GM23338 (cell line): Measurements from ENCODE around the gene USP3. TPM values are rescaled to one million over a fixed set of nuclear protein-coding genes. Genes with fewer than 3 reads are reported as not detected.

ENCODE experiments used
- ATAC-seq: fragments of 200-7000 bp; cut with Tn5 transposase; 3 replicates; pipeline ENCODE4 v1.9.1; 2020
- DNase-seq: peaks from one replicate; pipeline ENCODE4 v3.0.0-alpha.2; 2015; ENCODE audit warnings: low spot score
- H2AFZ ChIP-seq: fragments of 200-600 bp; sonication (generic); 2 replicates; pipeline ENCODE4 v1.8.0; 2016; ENCODE audit warnings: antibody characterized with exemption, mild to moderate bottlenecking, moderate library complexity
- H3F3A ChIP-seq: fragments of 200-600 bp; sonication (generic); replicated peaks from 2 replicates; pipeline ENCODE4 v1.8.0; 2017; ENCODE audit warnings: antibody characterized with exemption, mixed run types, low read depth
- H3K27ac ChIP-seq: fragments of 200-600 bp; sonication (generic); 2 replicates; pipeline ENCODE4 v1.6.1; 2016; ENCODE audit warnings: low read depth
- H3K27me3 ChIP-seq: fragments of 200-600 bp; sonication (generic); 2 replicates; pipeline ENCODE4 v1.8.0; 2016; ENCODE audit warnings: mild to moderate bottlenecking, mixed run types, moderate library complexity; ENCODE audit not compliant: insufficient read depth
- H3K36me3 ChIP-seq: fragments of 200-600 bp; sonication (generic); 2 replicates; pipeline ENCODE4 v1.8.0; 2016; ENCODE audit warnings: mild to moderate bottlenecking; ENCODE audit not compliant: insufficient read depth
- H3K4me1 ChIP-seq: fragments of 200-600 bp; sonication (generic); 2 replicates; pipeline ENCODE4 v1.8.0; 2016; ENCODE audit warnings: mild to moderate bottlenecking, moderate library complexity; ENCODE audit not compliant: insufficient read depth
- H3K4me2 ChIP-seq: fragments of 200-600 bp; sonication (generic); 2 replicates; pipeline ENCODE4 v1.7.1; 2017; ENCODE audit warnings: mixed run types
- H3K4me3 ChIP-seq: fragments of 200-600 bp; sonication (generic); 2 replicates; pipeline ENCODE4 v1.6.1; 2016; ENCODE audit warnings: mixed run types
- H3K79me2 ChIP-seq: fragments of 200-600 bp; sonication (generic); replicated peaks from 2 replicates; pipeline ENCODE4 v1.8.0; 2017; ENCODE audit warnings: mild to moderate bottlenecking; ENCODE audit not compliant: insufficient read depth
- H3K9me2 ChIP-seq: fragments of 200-600 bp; sonication (generic); 2 replicates; pipeline ENCODE4 v1.8.0; 2017; ENCODE audit not compliant: insufficient read depth
- H4K20me1 ChIP-seq: fragments of 200-600 bp; sonication (generic); replicated peaks from 2 replicates; pipeline ENCODE4 v1.8.0; 2017; ENCODE audit warnings: mild to moderate bottlenecking; ENCODE audit not compliant: insufficient read depth
- H3K27ac Mint-ChIP-seq: 2 replicates; pipeline ENCODE4 v1.8.0; 2020; ENCODE audit warnings: inconsistent platforms, mild to moderate bottlenecking, moderate library complexity, mixed read lengths
- H3K27me3 Mint-ChIP-seq: 3 replicates; pipeline ENCODE4 v1.8.0; 2022; ENCODE audit warnings: low read depth, mild to moderate bottlenecking, moderate library complexity, mixed read lengths, inconsistent platforms; ENCODE audit not compliant: insufficient read depth, poor library complexity
- H3K36me3 Mint-ChIP-seq: 3 replicates; pipeline ENCODE4 v1.8.0; 2021; ENCODE audit warnings: low read depth, mild to moderate bottlenecking, inconsistent platforms, moderate library complexity, mixed read lengths
- H3K4me1 Mint-ChIP-seq: 3 replicates; pipeline ENCODE4 v1.8.0; 2020; ENCODE audit warnings: mild to moderate bottlenecking, inconsistent platforms, mixed read lengths
- H3K4me3 Mint-ChIP-seq: 3 replicates; pipeline ENCODE4 v1.8.0; 2021; ENCODE audit warnings: moderate library complexity, mild to moderate bottlenecking, inconsistent platforms, mixed read lengths
- H3K9me3 Mint-ChIP-seq: 3 replicates; pipeline ENCODE4 v1.8.0; 2020; ENCODE audit warnings: moderate library complexity, mild to moderate bottlenecking, inconsistent platforms, mixed read lengths
- CREB1 ChIP-seq: fragments of 250-450 bp; sonication (Bioruptor Pico); IDR thresholded peaks from 2 replicates; pipeline ENCODE4 v1.5.0; 2020; ENCODE audit warnings: low read depth, mild to moderate bottlenecking, moderate library complexity
- ETS1 ChIP-seq: IDR thresholded peaks from 2 replicates; pipeline ENCODE4 v1.6.1; 2016; ENCODE audit warnings: antibody characterized with exemption
- EZH2 ChIP-seq: fragments of 200-600 bp; sonication (generic); IDR thresholded peaks from one replicate; pipeline ENCODE4 v1.8.0; 2017; ENCODE audit warnings: antibody characterized with exemption, mild to moderate bottlenecking, low read depth; ENCODE audit not compliant: unreplicated experiment
- EZH2phosphoT487 ChIP-seq: fragments of 200-600 bp; sonication (generic); IDR thresholded peaks from one replicate; pipeline ENCODE4 v1.8.1; 2018; ENCODE audit warnings: antibody characterized with exemption; ENCODE audit not compliant: unreplicated experiment
- JUNB ChIP-seq: IDR thresholded peaks from one replicate; pipeline ENCODE4 v1.6.1; 2016; ENCODE audit warnings: antibody characterized with exemption; ENCODE audit not compliant: unreplicated experiment
- NANOG ChIP-seq: IDR thresholded peaks from 2 replicates; pipeline ENCODE4 v1.6.1; 2016; ENCODE audit warnings: antibody characterized with exemption, borderline replicate concordance
- POLR2AphosphoS5 ChIP-seq: IDR thresholded peaks from 2 replicates; pipeline ENCODE4 v1.6.1; 2016; ENCODE audit warnings: antibody characterized with exemption, low read depth
- STAT1 ChIP-seq: IDR thresholded peaks from one replicate; pipeline ENCODE4 v1.6.1; 2016; ENCODE audit warnings: antibody characterized with exemption; ENCODE audit not compliant: unreplicated experiment
- ZNF114 ChIP-seq: fragments of 250-450 bp; sonication (Bioruptor Pico); IDR thresholded peaks from 2 replicates; pipeline ENCODE4 v1.5.0; 2020; ENCODE audit warnings: mild to moderate bottlenecking, moderate library complexity
- ZNF331 ChIP-seq: fragments of 250-450 bp; sonication (Bioruptor Pico); IDR thresholded peaks from 2 replicates; pipeline ENCODE4 v1.5.0; 2020; ENCODE audit warnings: low read depth, mild to moderate bottlenecking, moderate library complexity
- polyA plus RNA-seq: library from polyadenylated mRNA; unstranded; fragments of >200 nt; fragmentation: Nextera tagmentation; extraction: Ambion mirVana; gene quantifications from 2 replicates; pipeline ENCODE4 v1.2.1, GENCODE V29; 2016
- total RNA-seq: library from RNA; depleted of rRNA; stranded (reverse); fragments of >200 nt; shearing (Covaris generic); gene quantifications from 2 replicates; pipeline ENCODE4 v1.2.3, GENCODE V29; 2014
- TF ChIP-seq, protein P1 (sequence below): fragments of 250-450 bp; sonication (Bioruptor Pico); IDR thresholded peaks from 2 replicates; pipeline ENCODE4 v1.5.0; 2020; ENCODE audit warnings: mild to moderate bottlenecking, moderate library complexity
- TF ChIP-seq, protein P2 (sequence below): IDR thresholded peaks from one replicate; pipeline ENCODE4 v1.6.1; 2018; ENCODE audit warnings: antibody characterized with exemption; ENCODE audit not compliant: unreplicated experiment
- TF ChIP-seq, protein P3 (sequence below), 2 experiments: fragments of 200-600 bp in 1 of 2; sonication (generic) in 1 of 2; conservative IDR thresholded peaks; 2 replicates each; pipeline versions ENCODE4 v1.5.1 to v1.6.1; 2016 to 2017; ENCODE audit warnings: antibody characterized with exemption in 2 of 2, low read depth in 2 of 2, mild to moderate bottlenecking in 2 of 2, moderate library complexity in 1 of 2

The USP3 gene
- total and polyA plus RNA-seq, 2 experiments from 2014 or later = 9.7 to 9.9 TPM

DNA sequence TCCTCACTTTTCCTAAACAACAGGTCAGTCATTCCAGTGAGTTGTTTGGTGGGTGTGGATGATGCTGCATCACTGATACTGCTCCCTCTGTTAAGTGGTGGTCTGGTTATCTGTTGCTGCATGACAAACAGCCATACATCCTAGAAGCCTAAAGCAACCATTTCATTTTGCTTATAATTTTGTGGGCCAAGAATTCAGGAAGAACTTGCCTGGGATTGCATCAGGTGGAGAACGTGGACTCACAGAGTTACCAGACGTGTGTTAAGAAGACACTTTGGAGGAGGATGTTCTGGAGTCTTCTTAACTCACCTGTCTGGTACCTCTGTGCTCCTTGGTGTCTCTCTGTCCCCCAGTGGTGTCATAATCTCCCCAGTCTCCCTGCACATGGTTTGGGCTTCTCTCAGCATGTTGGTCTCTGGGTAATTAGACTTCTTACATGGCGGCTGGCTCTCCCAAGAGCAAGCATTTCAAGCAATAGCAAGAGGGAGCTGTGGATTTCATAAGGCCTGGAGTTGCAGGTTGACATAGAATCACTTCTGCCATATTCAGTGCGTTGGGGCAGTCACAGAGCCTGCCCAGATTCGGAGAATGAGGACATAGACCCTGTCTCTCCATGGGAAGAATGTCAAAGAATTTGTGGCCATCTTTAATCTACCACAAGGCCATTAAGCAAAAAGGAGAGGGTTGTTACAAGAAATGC is 20.1 kb downstream of the USP3 start:
- no peak overlapping the region for H3K27ac Mint-ChIP-seq
- no peak for TF ChIP-seq STAT1
- no peak for TF ChIP-seq EZH2phosphoT487
- TF ChIP-seq NANOG = no peak
- TF ChIP-seq ETS1 = no peak
- no peak for TF ChIP-seq CREB1 (CRISPR knock-in tag)
- no peak for TF ChIP-seq ZNF331 (CRISPR knock-in tag)
- TF ChIP-seq, protein P1, sequence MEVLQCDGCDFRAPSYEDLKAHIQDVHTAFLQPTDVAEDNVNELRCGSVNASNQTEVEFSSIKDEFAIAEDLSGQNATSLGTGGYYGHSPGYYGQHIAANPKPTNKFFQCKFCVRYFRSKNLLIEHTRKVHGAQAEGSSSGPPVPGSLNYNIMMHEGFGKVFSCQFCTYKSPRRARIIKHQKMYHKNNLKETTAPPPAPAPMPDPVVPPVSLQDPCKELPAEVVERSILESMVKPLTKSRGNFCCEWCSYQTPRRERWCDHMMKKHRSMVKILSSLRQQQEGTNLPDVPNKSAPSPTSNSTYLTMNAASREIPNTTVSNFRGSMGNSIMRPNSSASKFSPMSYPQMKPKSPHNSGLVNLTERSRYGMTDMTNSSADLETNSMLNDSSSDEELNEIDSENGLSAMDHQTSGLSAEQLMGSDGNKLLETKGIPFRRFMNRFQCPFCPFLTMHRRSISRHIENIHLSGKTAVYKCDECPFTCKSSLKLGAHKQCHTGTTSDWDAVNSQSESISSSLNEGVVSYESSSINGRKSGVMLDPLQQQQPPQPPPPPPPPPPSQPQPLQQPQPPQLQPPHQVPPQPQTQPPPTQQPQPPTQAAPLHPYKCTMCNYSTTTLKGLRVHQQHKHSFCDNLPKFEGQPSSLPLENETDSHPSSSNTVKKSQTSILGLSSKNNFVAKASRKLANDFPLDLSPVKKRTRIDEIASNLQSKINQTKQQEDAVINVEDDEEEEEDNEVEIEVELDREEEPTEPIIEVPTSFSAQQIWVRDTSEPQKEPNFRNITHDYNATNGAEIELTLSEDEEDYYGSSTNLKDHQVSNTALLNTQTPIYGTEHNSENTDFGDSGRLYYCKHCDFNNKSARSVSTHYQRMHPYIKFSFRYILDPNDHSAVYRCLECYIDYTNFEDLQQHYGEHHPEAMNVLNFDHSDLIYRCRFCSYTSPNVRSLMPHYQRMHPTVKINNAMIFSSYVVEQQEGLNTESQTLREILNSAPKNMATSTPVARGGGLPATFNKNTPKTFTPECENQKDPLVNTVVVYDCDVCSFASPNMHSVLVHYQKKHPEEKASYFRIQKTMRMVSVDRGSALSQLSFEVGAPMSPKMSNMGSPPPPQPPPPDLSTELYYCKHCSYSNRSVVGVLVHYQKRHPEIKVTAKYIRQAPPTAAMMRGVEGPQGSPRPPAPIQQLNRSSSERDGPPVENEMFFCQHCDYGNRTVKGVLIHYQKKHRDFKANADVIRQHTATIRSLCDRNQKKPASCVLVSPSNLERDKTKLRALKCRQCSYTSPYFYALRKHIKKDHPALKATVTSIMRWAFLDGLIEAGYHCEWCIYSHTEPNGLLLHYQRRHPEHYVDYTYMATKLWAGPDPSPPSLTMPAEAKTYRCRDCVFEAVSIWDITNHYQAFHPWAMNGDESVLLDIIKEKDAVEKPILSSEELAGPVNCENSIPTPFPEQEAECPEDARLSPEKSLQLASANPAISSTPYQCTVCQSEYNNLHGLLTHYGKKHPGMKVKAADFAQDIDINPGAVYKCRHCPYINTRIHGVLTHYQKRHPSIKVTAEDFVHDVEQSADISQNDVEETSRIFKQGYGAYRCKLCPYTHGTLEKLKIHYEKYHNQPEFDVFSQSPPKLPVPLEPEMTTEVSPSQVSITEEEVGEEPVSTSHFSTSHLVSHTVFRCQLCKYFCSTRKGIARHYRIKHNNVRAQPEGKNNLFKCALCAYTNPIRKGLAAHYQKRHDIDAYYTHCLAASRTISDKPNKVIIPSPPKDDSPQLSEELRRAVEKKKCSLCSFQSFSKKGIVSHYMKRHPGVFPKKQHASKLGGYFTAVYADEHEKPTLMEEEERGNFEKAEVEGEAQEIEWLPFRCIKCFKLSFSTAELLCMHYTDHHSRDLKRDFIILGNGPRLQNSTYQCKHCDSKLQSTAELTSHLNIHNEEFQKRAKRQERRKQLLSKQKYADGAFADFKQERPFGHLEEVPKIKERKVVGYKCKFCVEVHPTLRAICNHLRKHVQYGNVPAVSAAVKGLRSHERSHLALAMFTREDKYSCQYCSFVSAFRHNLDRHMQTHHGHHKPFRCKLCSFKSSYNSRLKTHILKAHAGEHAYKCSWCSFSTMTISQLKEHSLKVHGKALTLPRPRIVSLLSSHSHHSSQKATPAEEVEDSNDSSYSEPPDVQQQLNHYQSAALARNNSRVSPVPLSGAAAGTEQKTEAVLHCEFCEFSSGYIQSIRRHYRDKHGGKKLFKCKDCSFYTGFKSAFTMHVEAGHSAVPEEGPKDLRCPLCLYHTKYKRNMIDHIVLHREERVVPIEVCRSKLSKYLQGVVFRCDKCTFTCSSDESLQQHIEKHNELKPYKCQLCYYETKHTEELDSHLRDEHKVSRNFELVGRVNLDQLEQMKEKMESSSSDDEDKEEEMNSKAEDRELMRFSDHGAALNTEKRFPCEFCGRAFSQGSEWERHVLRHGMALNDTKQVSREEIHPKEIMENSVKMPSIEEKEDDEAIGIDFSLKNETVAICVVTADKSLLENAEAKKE = no peak
- TF ChIP-seq JUNB = no peak
- TF ChIP-seq EZH2 = no peak
- no peak for TF ChIP-seq ZNF114 (CRISPR knock-in tag)
- TF ChIP-seq, protein P2, sequence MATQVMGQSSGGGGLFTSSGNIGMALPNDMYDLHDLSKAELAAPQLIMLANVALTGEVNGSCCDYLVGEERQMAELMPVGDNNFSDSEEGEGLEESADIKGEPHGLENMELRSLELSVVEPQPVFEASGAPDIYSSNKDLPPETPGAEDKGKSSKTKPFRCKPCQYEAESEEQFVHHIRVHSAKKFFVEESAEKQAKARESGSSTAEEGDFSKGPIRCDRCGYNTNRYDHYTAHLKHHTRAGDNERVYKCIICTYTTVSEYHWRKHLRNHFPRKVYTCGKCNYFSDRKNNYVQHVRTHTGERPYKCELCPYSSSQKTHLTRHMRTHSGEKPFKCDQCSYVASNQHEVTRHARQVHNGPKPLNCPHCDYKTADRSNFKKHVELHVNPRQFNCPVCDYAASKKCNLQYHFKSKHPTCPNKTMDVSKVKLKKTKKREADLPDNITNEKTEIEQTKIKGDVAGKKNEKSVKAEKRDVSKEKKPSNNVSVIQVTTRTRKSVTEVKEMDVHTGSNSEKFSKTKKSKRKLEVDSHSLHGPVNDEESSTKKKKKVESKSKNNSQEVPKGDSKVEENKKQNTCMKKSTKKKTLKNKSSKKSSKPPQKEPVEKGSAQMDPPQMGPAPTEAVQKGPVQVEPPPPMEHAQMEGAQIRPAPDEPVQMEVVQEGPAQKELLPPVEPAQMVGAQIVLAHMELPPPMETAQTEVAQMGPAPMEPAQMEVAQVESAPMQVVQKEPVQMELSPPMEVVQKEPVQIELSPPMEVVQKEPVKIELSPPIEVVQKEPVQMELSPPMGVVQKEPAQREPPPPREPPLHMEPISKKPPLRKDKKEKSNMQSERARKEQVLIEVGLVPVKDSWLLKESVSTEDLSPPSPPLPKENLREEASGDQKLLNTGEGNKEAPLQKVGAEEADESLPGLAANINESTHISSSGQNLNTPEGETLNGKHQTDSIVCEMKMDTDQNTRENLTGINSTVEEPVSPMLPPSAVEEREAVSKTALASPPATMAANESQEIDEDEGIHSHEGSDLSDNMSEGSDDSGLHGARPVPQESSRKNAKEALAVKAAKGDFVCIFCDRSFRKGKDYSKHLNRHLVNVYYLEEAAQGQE = no peak
- TF ChIP-seq POLR2AphosphoS5 = no peak
- TF ChIP-seq, protein P3, sequence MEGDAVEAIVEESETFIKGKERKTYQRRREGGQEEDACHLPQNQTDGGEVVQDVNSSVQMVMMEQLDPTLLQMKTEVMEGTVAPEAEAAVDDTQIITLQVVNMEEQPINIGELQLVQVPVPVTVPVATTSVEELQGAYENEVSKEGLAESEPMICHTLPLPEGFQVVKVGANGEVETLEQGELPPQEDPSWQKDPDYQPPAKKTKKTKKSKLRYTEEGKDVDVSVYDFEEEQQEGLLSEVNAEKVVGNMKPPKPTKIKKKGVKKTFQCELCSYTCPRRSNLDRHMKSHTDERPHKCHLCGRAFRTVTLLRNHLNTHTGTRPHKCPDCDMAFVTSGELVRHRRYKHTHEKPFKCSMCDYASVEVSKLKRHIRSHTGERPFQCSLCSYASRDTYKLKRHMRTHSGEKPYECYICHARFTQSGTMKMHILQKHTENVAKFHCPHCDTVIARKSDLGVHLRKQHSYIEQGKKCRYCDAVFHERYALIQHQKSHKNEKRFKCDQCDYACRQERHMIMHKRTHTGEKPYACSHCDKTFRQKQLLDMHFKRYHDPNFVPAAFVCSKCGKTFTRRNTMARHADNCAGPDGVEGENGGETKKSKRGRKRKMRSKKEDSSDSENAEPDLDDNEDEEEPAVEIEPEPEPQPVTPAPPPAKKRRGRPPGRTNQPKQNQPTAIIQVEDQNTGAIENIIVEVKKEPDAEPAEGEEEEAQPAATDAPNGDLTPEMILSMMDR (conservative IDR thresholded peaks at IDR 0.05; ENCODE audit: low read depth in 2 of 2) = no peak

More for the DNA sequence above, 20.1 kb downstream of the USP3 start:
- no peaks in the 10 kb centered on the region; the same call in 1 of the 2 replicates for H4K20me1 ChIP-seq
- ATAC-seq = no peak
- H3K27ac ChIP-seq = no peak overlapping the region
- no peak overlapping the region for H3K4me3 Mint-ChIP-seq
- H3K9me3 Mint-ChIP-seq = no peaks in the 10 kb centered on the region
- peaks cover 7% of the 10 kb centered on the region for H3K27me3 Mint-ChIP-seq
- no peaks in the 10 kb centered on the region for H3F3A ChIP-seq
- no peaks in the 10 kb centered on the region for H3K36me3 ChIP-seq
- H3K4me1 Mint-ChIP-seq = peaks cover 30% of the 10 kb centered on the region
- H3K4me2 ChIP-seq = no peak overlapping the region
- no peaks in the 10 kb centered on the region for H3K4me1 ChIP-seq
- no peaks in the 10 kb centered on the region for H3K79me2 ChIP-seq
- no peak for DNase-seq
- H3K36me3 Mint-ChIP-seq = no peaks in the 10 kb centered on the region
- no peak overlapping the region for H2AFZ ChIP-seq
- H3K4me3 ChIP-seq = no peak overlapping the region
- H3K27me3 ChIP-seq = no peaks in the 10 kb centered on the region
- no peaks in the 10 kb centered on the region for H3K9me2 ChIP-seq
